SK-N-MC (cell line): Measurements from ENCODE around the gene MRPL41.

Experiments used
- EZH2 ChIP-seq: fragments of 200-600 bp; sonication (generic); IDR thresholded peaks from one replicate; pipeline ENCODE4 v1.6.1; 2017; ENCODE audit warnings: antibody characterized with exemption
- FOXP2 ChIP-seq: optimal IDR thresholded peaks from 2 replicates; pipeline ENCODE3; 2011; ENCODE audit warnings: mild to moderate bottlenecking, moderate library complexity; ENCODE audit not compliant: insufficient read depth; ENCODE audit errors: extremely low read length, control extremely low read depth
- POLR2AphosphoS5 ChIP-seq: IDR thresholded peaks from 2 replicates; pipeline ENCODE4 v1.6.1; 2012; ENCODE audit warnings: mild to moderate bottlenecking, low read depth, low read length, borderline replicate concordance

DNA sequence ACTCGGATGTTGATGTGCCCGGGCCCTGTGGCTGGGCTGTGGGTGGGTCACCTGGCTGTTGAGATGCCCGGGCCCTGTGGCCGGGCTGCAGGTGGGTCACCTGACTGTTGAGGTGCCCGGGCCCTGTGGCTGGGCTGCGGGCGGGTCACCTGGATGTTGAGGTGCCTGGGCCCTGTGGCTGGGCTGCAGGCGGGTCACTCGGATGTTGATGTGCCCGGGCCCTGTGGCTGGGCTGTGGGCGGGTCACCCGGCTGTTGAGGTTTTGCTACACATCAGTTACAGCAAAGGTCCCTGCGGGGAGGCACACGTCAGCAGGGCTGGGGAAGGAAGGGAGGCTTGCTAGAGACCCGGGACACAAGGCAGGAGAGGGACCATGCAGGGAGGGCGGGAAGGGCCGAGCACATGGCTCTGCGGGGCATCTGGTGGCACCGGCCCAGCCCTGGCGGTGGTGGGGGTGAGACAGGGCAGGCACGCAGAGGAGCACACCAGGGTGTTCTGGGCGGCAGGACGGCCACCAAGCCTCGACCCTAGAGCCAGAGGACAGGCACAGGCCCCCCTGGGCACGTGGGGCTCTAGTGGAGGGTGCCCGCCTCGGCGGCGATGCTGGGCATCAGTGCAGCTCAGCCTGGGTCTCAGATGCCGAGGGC, 36.9 kb upstream of the MRPL41 start:
- TF ChIP-seq EZH2 (no peak), POLR2AphosphoS5 (no peak), FOXP2 (no peak)
